ENCODE measurements around the gene RAB19.
"Not testable (repeated sequence)": the region's sequence is repeated elsewhere in the genome, so short reads cannot be mapped to it uniquely, and the experiment has no call there.

The RAB19 gene

DNA sequence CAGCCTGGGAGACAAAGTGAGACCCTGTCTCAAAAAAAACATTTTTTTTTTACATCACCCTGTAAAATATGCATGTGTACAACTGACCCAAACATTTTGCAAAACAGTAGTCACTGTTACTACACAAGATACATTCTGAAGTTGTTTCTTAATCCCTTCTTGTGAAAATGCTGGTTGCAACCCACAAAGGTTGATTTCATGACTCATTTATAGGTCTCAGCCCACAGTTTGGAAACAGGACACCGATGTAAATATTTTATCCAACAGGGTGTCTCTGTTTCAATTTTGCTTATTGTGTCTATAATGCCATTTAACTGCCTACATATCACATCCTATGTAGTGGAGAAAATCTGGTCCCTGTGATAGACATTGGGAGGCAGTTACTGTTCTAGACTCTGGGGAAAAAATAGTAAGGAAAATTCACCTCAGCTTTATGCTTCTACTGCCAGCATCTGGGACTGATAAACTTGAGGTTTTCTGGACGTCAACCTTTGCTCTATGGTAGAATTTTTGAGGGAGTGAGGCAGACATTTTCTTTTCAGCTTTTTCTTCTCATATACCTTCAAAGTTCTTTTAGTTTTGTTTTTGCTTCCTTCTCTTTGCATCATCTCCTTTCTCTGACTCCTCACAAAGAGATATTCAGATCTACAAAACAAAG, 1.6 kb upstream of the RAB19 start:
- no peak for DNase-seq

DNA sequence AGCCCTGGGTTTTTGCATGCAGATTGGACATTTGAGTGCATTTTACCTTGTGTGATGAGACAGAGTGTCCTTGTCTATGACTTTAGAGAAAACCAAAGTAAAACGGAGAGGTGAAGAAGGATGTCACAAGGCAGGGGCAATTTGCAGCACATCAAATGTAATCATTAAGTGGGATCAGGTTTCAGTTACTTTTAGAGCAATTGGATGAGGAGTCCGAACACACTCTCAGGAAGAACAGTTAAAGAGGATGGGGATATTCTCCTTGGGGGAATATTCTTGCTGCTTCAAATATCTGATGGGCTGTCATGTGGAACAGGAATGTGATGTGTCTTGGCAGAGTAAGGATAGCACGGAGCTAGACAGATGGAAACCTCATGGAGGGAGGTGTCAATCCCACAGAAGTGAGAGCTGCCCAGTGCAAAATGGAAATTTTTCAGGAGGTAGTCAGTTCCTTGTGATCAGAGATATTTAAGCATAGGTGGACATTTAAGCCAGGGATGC, 757 bp downstream of the RAB19 start:
- no peak for DNase-seq

DNA sequence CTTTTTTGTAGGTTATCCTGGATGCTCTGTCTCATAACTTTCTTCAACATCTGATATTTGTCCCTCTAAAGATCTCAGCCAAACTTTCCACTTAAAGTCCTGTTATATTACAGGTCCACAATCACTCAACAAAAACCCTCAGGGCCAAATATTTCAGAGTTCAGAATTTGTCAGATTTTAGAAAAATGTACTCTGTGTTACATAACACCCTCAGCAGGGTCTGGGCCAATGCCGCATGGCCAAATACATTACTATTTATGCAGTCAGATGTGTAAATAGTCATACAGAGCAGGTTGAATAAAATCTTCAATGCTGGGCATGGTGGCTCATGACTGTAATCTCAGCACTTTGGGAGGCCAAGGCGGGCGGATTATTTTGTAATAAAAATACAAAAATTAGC, 11.5 kb downstream of the RAB19 start:
- no peak for DNase-seq

DNA sequence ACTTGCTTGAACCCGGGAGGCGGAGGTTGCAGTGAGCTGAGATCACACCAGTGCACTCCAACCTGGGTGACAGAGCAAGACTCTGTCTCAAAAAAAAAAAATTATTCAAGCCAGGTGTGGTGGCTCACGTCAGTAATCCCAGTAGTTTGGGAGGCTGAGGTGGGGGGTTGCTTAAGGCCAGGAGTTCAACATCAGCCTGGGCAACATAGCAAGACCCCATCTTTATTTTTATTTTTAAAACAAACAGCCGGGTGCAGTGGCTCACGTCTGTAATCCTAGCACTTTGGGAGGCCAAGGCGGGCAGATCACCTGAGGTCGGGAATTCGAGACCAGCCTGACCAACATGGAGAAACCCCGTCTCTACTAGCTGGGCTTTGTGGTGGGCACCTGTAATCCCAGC, 12.0 kb downstream of the RAB19 start:
- DNase-seq = not testable (repeated sequence)

DNA sequence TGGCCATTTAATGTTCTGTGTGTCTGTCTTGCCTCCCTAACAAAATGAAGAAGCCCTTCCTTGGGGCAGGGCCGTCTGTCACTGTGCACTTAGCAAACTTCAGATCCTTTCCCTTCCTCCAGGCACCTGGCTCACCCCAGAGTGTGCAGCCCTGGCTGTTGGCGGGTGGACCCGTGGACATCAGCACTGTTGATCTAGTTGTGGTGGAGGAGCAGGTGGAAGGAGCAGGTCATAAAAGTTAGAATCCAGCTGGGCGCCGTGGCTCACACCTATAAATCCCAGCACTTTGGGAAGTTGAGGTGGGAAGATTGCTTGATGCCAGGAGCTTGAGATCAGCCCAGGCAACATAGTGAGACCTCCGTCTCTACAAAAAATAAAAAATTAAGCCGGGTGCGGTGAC, 12.7 kb downstream of the RAB19 start:
- no peak for DNase-seq

DNA sequence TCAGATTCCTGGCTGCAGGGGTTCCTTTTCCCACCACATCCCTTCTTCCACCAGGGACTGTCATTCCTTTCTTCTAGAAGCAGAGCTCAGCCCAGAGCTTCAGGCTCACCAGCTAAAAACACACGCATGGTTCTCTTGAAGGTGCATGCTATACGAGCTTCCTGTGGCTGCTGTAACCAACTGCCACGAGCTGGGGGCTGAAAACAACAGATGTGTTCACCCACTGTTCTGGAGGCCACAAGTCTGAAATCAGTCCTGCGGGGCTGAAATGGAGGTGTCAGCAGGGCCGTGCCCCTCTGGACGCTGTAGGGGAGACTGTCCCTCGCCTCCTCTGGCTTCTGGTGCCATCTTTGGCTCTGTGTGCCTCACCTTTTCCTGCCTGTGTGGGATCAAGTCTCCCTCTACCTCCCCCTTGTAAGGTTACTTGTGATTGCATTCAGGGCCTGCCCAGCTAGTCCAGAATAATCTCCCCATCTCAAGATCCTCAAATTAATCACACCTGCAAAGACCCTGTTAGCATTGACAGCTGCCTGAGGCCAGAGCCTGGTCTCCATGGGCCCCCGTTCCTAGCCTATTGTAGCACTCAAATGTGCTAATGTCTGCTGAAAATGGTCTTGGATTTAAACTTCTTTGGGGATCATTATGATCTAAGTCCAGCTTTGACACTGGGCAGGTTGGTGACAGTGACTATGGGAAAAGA, 13.7 kb downstream of the RAB19 start:
- no peak for DNase-seq

DNA sequence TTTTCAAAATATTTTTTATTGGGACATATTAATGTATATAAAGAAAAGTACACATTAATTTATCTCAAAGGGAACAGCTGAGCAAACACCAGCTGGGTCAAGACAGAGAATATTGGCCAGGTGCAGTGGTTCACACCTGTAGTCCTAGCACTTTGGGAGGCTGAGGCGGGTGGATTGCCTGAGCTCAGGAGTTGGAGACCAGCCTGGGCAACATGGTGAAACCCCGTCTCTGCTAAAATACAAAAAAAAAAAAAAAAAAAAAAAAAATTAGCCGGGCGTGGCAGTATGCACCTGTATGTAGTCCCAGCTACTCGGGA, 14.3 kb downstream of the RAB19 start:
- not testable (repeated sequence) for DNase-seq

DNA sequence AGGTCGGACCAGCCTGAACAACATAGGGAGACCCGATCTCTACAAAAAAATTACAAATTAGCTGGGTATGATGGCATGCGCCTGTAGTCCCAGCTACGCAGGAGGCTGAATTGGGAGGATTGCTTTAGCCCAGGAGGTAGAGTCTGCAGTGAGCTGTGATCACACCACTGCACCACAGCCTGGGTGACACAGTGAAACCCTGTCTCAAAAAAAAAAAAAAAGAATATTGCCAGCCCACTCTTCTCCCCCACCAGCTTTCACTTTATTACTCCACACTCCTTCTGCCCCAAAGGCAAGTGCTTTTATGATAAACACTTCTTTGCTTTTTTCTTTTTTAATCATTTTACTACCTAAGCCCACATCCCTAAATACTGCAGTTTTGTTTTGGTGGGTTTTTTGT, 14.8 kb downstream of the RAB19 start:
- DNase-seq = no peak

DNA sequence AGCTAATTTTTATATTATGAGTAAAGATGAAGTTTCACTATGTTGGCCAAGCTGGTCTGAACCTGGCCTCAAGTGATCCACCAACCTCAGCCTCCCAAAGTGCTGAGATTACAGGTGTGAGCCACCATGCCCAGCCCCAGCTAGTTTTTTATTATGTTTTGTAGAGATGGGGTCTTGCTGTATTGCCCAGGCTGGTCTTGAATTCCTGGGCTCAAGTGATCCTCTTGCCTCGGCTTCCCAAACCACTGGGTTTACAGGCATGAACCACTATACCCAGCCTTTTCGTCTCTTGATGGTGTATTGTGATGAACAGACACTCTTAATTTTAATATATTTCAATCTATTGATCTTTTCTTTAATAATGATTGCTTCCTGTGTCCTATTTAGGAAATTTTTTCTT, 17.7 kb downstream of the RAB19 start:
- no peak for DNase-seq

DNA sequence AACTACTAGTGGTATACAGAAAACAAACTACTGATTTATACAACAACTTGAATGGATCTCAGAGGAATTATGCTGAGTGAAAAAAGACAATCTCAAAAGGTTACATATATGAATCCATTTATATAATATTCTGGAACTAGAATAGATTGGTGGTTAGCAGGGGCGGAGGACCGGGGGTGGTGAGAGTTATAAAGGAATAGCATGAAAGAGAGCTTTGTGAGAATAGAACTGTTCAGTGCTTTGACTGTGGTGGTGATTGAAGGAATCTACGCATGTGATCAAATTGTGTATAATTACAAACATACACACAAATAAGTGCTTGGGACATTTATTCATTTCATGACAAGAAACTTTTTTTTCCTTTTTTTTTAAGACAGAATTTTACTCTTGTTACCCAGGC, 19.6 kb downstream of the RAB19 start:
- no peak for DNase-seq

DNA sequence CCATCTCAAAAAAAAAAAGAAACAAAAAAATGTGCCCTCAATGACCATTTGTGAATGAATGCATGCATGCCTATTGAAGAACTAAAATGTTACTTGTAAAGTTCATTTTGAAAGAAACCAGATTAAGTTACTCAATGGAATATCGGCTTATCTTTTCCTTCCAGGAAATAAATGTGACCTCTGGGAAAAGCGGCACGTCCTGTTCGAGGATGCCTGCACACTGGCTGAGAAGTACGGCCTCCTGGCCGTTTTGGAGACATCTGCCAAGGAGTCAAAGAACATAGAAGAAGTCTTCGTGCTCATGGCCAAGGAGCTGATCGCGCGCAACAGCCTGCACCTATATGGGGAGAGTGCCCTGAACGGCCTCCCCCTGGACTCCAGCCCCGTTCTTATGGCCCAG, 21.9 kb downstream of the RAB19 start:
- no peak for DNase-seq

DNA sequence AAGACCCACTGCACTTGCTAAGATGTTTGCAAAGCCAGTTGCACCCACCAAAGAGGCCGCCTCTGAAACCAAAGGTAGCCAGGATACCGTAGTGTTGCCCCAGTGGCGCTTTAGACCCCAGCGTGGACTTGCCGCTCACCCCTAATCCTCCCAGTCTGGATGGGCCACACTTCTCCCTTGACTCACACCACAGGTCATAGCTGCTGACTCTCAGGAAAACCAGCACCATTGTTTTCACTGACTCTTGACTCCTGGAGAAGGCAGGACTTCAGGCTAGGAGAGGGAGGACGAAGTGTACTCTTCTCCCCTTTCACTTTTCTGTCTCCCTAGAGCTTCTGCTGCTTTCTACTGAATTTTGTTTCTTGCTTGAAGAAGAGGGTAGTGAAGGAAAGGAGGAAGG, 22.3 kb downstream of the RAB19 start:
- no peak for DNase-seq

DNA sequence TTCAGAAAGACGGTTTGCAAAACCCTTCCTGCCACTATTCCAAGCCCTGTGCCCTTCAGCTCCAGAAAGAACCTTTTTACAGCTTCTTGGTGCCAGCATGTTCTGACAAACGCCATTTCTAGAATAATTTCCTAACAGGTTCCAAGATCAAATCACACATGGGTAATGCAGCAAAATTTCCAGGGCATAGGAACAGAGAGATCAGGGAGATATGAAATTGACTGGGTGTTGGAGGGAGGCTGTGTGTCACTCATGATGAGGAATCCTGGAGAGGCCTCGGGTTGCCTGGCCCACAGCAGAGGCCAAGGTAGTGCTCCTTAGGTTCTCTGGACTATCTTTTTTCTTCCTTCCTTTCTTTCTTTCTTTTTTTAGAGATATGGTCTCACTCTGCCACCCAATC, 29.5 kb downstream of the RAB19 start:
- no peak for DNase-seq

DNA sequence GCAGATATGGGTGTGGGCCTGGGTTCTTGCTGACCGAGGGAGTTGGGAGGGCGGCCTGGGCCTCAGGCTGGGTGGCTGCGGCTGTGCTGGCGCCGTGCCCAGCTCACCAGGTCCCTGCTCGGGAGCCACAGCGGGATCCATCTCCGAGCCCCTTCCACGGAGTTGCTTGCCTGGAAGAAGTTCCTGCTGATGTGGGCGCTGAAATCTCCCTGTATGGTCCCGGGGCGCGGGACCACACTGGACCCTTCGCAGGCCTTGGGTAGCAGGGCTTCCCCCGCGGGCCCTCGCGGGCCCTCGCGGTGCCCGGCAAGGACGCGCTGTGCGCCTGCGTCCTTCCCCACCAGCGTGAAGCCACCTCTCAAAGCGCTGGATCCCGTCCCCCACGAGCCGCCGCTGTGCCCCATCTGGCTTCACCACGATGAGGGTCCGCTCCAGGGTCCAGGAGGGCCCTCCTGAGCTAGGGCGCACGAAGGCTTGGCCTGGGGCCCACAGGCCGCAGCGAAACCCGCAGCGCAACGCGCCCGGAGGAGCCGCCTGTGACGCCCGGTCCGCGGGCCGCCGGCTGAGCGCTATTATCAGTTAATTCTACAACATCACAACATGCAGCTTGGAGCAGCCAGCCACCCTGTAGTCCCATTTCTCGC, 31.5 kb downstream of the RAB19 start:
- no peak for DNase-seq

DNA sequence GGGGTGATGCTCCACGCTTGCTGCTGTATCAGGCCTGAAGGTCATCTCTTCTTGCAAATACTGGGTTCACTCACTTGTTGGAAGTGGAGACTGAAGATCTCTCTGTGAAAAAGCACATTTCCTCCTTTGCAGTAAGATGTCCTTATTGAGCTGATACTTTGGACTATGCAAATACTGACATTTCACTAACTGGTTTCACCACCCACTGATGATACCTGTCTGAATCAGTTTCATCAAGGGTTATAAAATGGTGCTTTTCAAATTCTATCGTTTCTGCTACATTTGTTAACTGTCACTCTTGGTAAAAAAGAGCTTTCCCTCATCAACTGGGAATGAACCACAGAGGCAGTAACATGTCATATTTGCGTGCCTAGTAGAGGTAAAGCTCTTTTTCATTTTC, 35.5 kb downstream of the RAB19 start:
- no peak for DNase-seq

DNA sequence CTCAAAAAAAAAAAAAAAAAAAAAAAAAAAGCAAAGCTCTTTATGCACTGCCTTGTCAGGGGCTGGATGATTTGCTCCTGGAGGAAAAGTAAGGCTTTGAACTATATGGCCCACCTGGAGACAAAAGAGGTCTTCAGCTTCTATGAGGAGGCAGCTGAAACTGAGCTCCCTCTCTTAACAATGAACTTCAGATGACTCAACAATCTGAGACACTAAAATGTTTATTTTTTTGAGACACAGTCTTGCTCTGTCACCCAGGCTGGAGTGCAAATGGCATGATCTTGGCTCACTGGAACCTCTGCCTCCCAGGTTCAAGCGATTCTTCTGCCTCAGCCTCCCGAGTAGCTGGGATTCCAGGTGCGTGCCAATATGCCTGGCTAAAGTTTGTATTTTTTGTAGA, 36.7 kb downstream of the RAB19 start:
- DNase-seq = no peak

DNA sequence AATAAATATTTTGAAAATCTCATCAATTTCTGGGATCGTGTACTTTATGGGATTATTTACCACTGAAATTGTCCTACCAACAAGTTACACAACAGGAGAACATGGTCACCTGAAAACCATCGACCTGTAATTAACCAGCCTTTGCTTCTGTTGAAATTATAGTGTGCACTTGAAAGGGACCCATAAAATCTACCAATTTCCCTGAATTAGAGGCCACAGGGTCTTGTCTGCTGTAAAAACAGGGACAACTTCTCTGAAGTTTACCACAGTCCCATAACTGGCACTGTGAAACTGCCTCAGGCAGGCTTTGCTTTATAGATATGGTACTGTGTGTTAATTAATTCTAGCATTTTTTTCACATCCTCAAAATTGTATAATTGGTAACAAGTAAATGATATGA, 37.7 kb downstream of the RAB19 start:
- DNase-seq = no peak

DNA sequence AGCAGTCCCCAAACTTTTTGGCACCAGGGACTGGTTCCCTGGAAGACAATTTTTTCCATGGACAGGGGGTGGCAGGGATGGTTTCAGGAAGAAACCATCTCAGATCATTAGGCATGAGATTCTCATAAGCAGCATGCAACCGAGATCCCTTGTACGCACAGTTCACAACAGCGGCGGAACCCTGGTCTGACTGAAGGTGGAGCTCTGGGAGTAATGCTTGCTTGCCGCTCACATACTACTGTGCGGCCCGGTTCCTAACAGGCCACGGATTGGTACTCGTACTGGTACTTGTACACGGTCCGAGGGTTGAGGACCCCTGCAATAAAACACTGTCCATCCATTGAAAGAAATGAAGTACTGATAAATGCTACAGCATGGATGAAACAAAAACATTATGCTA, 42.6 kb downstream of the RAB19 start:
- no peak for DNase-seq

DNA sequence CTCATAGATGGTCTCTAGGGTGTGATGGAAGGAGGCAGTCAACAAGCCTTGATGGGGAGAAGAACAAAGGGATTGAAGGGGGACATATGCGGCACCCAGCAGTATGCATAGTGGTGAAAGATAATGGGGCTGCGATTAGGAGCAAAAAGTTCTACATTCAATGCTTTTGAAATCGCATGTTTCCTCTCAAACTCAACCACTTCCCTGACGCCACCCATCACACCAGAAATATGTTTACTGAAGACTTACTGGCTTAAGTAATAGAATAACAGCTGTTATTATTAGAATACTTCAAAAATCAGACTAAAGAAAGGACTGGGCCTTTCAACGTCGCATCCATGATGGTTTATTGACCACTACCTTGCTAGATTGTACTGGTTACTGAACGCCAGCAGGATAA, 44.0 kb downstream of the RAB19 start:
- no peak for DNase-seq

DNA sequence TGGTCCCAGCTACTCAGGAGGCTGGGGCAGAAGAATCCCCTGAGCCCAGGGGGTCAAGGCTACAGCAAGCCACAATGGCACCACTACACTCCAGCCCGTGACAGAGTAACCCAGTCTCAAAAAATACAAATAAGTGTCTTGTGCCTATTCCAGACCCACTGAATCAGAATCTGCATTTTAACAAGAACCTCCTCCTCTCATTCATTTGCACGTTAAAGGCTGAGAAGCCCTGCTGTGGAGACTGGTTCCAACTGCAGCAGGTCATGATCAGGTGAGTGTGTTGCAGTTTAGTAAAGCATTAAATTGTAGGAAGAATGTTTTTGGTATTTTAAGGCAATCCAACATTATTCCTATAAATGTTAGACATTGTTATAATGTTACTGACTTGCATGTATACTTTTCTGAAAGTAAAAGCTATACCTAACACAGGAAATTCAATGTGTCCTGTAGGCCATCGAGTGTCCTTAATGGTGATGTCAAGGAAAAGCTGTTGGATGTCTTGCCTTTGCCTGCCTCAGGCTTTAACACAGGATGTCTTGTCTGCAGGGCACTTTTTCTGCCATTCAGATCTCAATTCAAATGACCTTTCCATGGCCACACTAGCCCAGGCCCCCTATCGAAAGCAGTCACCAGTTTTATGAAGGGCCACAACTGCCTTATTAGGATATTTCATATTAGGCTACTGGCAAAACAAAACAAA, 45.1 kb downstream of the RAB19 start:
- DNase-seq = no peak

DNA sequence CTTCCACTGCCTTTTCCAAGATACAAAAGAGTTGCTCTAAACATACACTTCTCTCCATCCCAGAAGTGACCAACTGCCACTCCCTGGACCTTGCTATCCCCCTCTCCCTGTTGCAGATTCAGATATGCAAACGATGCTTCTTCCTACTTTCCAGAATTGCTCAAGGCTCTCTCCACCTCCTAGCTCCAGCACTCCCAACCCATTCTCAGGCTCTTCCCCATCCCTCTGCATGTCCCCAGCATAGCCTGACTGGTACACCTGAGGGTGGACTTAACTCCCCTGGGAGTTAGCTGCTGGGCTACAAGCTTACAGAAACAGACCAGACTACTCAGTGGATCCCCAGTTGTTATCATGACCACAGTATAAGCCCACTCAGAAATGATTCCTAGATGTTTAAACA, 47.9 kb downstream of the RAB19 start:
- DNase-seq = no peak

DNA sequence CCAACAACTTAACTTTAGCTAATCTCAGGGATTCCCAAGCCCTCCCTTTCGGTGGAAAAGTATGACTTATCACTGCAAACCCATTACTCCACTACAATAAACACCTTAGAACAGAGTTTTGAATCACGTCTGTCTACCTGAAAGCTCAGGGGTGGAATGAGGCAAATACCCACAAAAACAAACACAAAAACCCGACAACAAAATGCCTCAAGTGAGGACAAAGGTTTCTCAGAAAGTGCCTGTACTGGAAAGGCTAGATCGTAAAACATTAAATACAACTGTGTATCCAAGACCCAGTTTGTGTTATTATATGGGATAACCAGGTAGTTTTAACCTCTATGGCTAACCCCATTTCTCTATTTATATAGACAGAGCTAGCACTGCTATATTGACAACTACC, 49.4 kb downstream of the RAB19 start:
- DNase-seq = no peak

DNA sequence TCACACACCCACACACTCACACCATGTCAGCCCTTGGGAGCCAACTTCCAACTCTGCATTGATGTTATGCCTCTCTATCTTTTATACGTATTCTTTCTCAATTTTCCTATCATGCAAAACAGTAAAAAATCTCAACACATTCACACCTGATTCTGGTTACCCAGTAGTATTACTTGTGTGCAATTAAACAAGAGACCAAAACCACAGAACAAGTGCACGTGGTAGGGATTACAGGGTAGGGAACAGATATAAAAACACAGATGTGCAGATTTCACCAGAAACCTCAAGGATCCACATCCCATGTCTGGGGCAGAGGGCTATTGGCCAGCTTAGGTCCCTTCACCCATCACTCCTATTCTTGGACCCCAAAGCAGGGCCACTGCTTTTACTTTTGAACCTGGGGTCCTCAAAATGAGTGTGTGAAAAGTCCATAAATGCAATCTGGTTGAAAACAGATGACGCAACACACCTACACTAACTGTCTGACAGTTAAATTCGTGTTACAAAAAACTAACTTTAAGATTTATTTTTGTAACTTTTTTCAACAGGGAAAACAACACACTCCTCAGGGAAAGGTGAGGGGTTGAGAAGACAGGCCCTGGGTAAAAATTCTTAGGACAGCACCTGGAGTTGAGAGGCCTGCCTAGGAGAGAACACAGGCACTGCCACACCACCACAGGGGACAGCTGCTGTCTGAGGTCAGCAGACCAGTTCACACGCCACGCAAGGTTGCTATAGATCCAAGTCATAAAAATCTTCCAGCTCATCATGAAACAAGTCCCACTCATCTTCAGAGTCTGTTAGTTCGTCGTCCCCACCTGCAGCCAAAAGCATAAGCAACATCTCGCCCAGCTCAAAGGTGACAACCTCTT, 50.2 kb downstream of the RAB19 start:
- not testable (repeated sequence) for DNase-seq
